Chondrocyte (in vitro differentiated cells): ENCODE results near the gene ASZ1. TPM values are rescaled to one million over a fixed set of nuclear protein-coding genes. Genes with fewer than 3 reads are reported as not detected.

ENCODE experiments used
- DNase-seq: peaks from one replicate; pipeline ENCODE4 v3.0.0; 2021; ENCODE audit warnings: mixed read lengths, low spot score
- H3K27ac Mint-ChIP-seq: one replicate; pipeline ENCODE4 v1.8.0; 2021; ENCODE audit warnings: mild to moderate bottlenecking, moderate library complexity, mixed read lengths; ENCODE audit not compliant: unreplicated experiment
- H3K27me3 Mint-ChIP-seq: 2 replicates; pipeline ENCODE4 v1.8.0; 2021; ENCODE audit warnings: low read depth, mixed read lengths
- H3K36me3 Mint-ChIP-seq: 2 replicates; pipeline ENCODE4 v1.8.0; 2021; ENCODE audit warnings: low read depth, mixed read lengths
- H3K4me1 Mint-ChIP-seq: 2 replicates; pipeline ENCODE4 v1.8.0; 2021; ENCODE audit warnings: low read depth, mild to moderate bottlenecking, mixed read lengths
- H3K4me3 Mint-ChIP-seq: one replicate; pipeline ENCODE4 v1.8.0; 2021; ENCODE audit warnings: mild to moderate bottlenecking, moderate library complexity, mixed read lengths; ENCODE audit not compliant: unreplicated experiment
- H3K9me3 Mint-ChIP-seq: 2 replicates; pipeline ENCODE4 v1.8.0; 2021; ENCODE audit warnings: low read depth, mixed read lengths
- CTCF ChIP-seq: fragments of 200-600 bp; sonication (generic); IDR thresholded peaks from 2 replicates; pipeline ENCODE4 v1.5.0; 2021; ENCODE audit warnings: antibody characterized with exemption, mild to moderate bottlenecking, moderate library complexity
- total RNA-seq: library from RNA; stranded (reverse); gene quantifications from 3 replicates; pipeline ENCODE4 v1.2.1, GENCODE V29; 2021

Gene ASZ1
- total RNA-seq, 1 donor from 2014 or later = not detected

GRCh38 chr7:117402109-117402508 is 25.2 kb downstream of the ASZ1 start:
- Mint-ChIP-seq H3K4me3 (no peak overlapping the region), H3K36me3 (no peaks in the 10 kb centered on the region), H3K27ac (no peak overlapping the region), H3K4me1 (no peaks in the 10 kb centered on the region), H3K9me3 (no peaks in the 10 kb centered on the region), H3K27me3 (peaks cover 19% of the 10 kb centered on the region)
- TF ChIP-seq CTCF = no peak
- no peak for DNase-seq

- no peak overlapping the region for H3K4me3 Mint-ChIP-seq
- peak; percentile 61 for TF ChIP-seq CTCF
- no peaks in the 10 kb centered on the region for H3K9me3 Mint-ChIP-seq
- H3K36me3 Mint-ChIP-seq = no peaks in the 10 kb centered on the region
- no peak for DNase-seq
- H3K4me1 Mint-ChIP-seq = no peaks in the 10 kb centered on the region
- no peak overlapping the region for H3K27ac Mint-ChIP-seq
- peaks cover 20% of the 10 kb centered on the region for H3K27me3 Mint-ChIP-seq
These were observed 25.8 kb downstream of the ASZ1 start for GRCh38 chr7:117401293-117402002.

- peaks cover 20% of the 10 kb centered on the region for H3K27me3 Mint-ChIP-seq
- H3K4me3 Mint-ChIP-seq = no peak overlapping the region
- H3K9me3 Mint-ChIP-seq = no peaks in the 10 kb centered on the region
- H3K36me3 Mint-ChIP-seq = no peaks in the 10 kb centered on the region
- H3K27ac Mint-ChIP-seq = no peak overlapping the region
- peak; percentile 91 for TF ChIP-seq CTCF
- no peaks in the 10 kb centered on the region for H3K4me1 Mint-ChIP-seq
- DNase-seq = no peak
These were observed 27.4 kb downstream of the ASZ1 start for GRCh38 chr7:117399820-117400422.

GRCh38 chr7:117395743-117396142 is 31.6 kb downstream of the ASZ1 start:
- H3K27me3 Mint-ChIP-seq = peaks cover 26% of the 10 kb centered on the region

GRCh38 chr7:117393781-117394180 is 33.5 kb downstream of the ASZ1 start:
- DNase-seq = no peak
- H3K4me1 Mint-ChIP-seq = no peaks in the 10 kb centered on the region
- no peak overlapping the region for H3K4me3 Mint-ChIP-seq

More at GRCh38 chr7:117395743-117396142, 31.6 kb downstream of the ASZ1 start:
- DNase-seq = no peak
- Mint-ChIP-seq H3K4me3 (no peak overlapping the region), H3K4me1 (no peaks in the 10 kb centered on the region), H3K27ac (no peak overlapping the region), H3K36me3 (no peaks in the 10 kb centered on the region), H3K9me3 (no peaks in the 10 kb centered on the region)
- TF ChIP-seq CTCF = no peak

More at GRCh38 chr7:117393781-117394180, 33.5 kb downstream of the ASZ1 start:
- Mint-ChIP-seq H3K9me3 (peaks cover 4% of the 10 kb centered on the region), H3K36me3 (no peaks in the 10 kb centered on the region), H3K27ac (no peak overlapping the region), H3K27me3 (peaks cover 15% of the 10 kb centered on the region)
- TF ChIP-seq CTCF = no peak
